Epithelial cell of proximal tubule (primary cell): Measurements from ENCODE around the gene CDT1. TPM values are rescaled to one million over a fixed set of nuclear protein-coding genes. Genes with fewer than 3 reads are reported as not detected.

Experiments
- DNase-seq: peaks from one replicate; pipeline ENCODE4 v3.0.0-alpha.2; 2011; ENCODE audit warnings: low read depth
- H3K4me3 ChIP-seq: 2 replicates; pipeline ENCODE4 v1.5.1; 2011; ENCODE audit warnings: low read depth, mild to moderate bottlenecking, low read length
- total RNA-seq: library from RNA; depleted of rRNA; stranded (reverse); fragments of >200 nt; gene quantifications from 2 replicates; pipeline ENCODE4 v1.2.3, GENCODE V29; 2015
- TF ChIP-seq, protein P1 (sequence below): conservative IDR thresholded peaks from 2 replicates; pipeline ENCODE4 v1.5.1; 2012; ENCODE audit warnings: low read depth, mild to moderate bottlenecking, low read length

The CDT1 gene
- total RNA-seq, 1 donor from 2014 or later, result 76.2 TPM

DNA sequence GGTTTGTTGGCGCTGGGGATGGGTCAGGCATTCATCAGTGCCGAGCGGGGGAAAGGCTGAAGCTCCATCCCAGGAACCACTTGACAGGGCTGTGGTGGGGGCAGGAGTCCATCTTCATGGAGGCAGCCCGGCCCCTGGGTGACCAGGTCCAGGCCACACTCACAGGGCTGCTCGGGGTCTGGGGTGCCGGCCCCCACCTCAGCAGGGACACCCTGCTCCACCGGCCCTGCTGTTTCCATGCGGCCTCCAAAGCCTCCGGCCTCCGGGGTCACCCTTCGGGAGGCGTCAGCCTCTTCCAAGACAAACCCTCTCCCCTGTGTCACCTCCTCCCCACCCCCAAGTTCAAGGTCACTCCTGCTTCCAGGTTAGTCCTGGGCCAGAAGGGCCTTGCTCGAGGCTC, 31.1 kb downstream of the CDT1 start:
- no peak overlapping the region for H3K4me3 ChIP-seq
- TF ChIP-seq, protein P1, sequence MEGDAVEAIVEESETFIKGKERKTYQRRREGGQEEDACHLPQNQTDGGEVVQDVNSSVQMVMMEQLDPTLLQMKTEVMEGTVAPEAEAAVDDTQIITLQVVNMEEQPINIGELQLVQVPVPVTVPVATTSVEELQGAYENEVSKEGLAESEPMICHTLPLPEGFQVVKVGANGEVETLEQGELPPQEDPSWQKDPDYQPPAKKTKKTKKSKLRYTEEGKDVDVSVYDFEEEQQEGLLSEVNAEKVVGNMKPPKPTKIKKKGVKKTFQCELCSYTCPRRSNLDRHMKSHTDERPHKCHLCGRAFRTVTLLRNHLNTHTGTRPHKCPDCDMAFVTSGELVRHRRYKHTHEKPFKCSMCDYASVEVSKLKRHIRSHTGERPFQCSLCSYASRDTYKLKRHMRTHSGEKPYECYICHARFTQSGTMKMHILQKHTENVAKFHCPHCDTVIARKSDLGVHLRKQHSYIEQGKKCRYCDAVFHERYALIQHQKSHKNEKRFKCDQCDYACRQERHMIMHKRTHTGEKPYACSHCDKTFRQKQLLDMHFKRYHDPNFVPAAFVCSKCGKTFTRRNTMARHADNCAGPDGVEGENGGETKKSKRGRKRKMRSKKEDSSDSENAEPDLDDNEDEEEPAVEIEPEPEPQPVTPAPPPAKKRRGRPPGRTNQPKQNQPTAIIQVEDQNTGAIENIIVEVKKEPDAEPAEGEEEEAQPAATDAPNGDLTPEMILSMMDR, result no peak
- DNase-seq, result no peak

DNA sequence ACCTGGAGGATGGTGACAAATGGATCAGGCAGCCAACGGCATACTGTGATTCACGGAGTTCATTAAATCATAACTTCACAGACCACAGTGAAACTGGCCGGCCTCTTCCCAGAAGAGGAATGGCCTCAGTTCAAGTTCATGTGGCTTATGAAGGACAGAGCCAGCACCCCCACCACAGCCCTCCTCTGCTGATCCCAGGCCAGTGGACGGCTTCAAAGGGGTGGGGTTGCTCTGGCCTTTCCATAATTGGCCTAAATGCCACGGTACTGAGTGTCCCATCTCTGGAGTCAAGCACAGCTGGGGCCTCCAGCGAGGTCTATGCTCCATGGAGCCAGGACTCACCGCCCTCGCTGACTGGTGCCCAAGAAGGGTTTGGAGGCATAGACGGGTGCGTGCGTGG, 31.8 kb downstream of the CDT1 start:
- no peak overlapping the region for H3K4me3 ChIP-seq
- TF ChIP-seq, protein P1, result no peak
- no peak for DNase-seq

DNA sequence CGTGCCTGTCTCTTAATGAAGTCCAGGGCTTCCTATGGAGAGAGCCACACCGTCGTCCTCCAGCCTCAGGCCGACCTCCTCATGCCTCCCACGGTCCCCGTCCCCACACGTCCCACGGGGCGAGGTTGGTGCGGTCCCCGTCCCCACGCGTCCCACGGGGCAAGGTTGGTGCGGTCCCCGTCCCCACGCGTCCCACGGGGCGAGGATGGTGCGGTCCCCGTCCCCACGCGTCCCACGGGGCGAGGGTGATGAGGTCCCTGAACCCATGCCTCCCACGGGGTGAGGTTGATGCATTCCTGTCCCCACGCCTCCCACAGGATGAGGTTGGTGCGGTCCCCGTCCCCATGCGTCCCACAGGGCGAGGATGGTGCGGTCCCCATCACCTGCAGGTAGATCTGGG, 32.2 kb downstream of the CDT1 start:
- TF ChIP-seq, protein P1, result no peak
- no peak for DNase-seq

DNA sequence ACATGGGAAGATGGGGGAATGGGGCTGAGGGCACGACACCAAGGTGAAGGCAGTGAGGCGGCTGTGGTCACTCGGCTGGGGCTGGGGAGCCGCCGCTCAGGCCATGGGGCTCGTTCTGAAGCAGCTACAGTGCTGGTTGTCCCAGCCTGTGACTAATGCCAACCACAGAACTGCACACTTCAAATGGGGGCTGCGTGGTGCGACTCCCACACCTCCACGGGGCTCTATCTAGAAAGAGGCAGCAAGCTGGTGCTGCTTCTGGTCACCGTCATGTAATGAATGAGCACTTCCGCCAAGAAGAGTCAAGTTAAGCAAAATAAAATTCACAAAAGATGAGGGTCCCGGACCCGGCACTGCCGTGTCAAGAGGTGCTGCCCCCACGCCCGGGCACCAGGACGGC, 33.2 kb downstream of the CDT1 start:
- DNase-seq, result no peak
- H3K4me3 ChIP-seq, result no peak overlapping the region
- TF ChIP-seq, protein P1, result no peak

More for the DNA sequence above, 32.2 kb downstream of the CDT1 start:
- no peak overlapping the region for H3K4me3 ChIP-seq

DNA sequence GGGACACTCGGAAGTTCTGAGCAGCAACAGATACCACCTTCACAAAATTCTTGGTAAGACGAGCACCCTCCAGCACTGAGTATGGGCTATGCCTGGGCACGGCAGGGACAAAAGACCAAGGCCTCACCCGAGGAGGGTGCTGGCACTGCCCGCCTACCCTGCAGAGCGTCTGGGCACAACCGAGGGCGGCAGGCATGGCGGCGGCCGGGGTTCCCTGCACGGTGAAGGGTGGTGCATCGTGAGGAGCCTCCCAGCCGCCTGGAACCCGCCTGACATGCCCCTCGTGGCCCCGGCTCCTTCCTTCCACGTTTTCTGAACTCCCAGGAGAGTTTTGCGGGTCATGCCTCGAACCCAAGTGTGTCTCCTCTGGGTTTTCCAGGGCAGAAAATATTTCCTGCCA, 34.2 kb downstream of the CDT1 start:
- H3K4me3 ChIP-seq, result no peak overlapping the region
- no peak for DNase-seq
- TF ChIP-seq, protein P1, result no peak

DNA sequence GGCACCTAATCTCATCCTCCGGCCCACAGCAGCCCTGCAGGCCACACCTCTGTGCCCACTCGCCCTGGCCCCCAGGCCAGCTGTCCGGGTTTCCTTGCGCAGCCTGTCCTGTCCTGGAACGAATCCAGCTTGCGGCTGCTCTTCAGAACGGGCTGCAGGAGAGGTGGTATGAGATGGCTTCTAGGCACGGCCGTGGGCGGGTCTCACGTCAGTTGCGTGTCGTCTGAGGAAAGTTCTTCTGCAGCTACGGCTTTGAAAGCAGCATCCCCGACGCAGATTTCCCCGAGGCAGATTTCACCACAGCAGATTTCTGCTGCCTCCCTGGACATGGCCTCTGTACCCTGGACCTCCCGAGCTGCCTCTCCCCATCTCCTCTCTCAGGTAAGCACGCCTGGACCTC, 35.0 kb downstream of the CDT1 start:
- TF ChIP-seq, protein P1, result no peak
- no peak for DNase-seq
- no peak overlapping the region for H3K4me3 ChIP-seq

DNA sequence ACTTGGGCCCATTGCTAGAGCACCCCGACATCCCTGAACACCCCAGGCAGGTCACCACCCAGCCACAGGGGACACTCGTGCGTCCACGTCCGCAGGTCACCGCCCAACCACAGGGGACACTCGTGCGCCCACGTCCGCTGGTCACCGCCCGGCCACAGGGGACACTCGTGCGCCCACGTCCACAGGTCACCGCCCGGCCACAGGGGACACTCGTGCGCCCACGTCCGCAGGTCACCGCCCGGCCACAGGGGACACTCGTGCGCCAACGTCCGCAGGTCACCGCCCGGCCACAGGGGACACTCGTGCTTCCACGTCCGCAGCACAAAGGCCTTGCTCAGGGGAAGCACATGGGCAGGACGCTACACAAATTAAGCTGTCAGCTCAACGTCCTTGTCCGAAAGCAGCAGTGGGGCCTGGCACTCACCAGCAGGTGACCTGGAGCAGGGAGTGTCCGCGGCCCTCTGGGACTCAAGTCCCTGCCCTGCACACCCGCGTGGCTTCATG, 35.5 kb downstream of the CDT1 start:
- H3K4me3 ChIP-seq, result no peak overlapping the region
- TF ChIP-seq, protein P1, result peak; percentile 24
- no peak for DNase-seq
